Thoracic aorta (tissue), 2 donors: ENCODE results near the gene KCNK13. TPM values are rescaled to one million over a fixed set of nuclear protein-coding genes. Genes with fewer than 3 reads are reported as not detected.

Source experiments
- ATAC-seq: fragments of 150-250 bp; one replicate; pipeline ENCODE4 v1.8.0; 2017; ENCODE audit warnings: low read depth; ENCODE audit not compliant: insufficient number of reproducible peaks, low FRiP score
- DNase-seq: peaks from one replicate; pipeline ENCODE4 v3.0.0-alpha.2; 2020; ENCODE audit warnings: low spot score
- H3K27ac ChIP-seq, 2 donors: fragments of 200-600 bp; sonication (generic); 1 replicate in 1 of 2; 2 replicates in 1 of 2; pipeline ENCODE4 v1.5.1; 2016; ENCODE audit warnings: mild to moderate bottlenecking in 2 of 2, moderate library complexity in 2 of 2
- H3K27me3 ChIP-seq: fragments of 200-600 bp; sonication (generic); replicated peaks from 2 replicates; pipeline ENCODE4 v1.6.0; 2016; ENCODE audit warnings: mild to moderate bottlenecking; ENCODE audit not compliant: insufficient read depth
- H3K36me3 ChIP-seq: fragments of 200-600 bp; sonication (generic); one replicate; pipeline ENCODE4 v1.5.1; 2016
- H3K4me1 ChIP-seq, 2 donors: fragments of 200-600 bp; sonication (generic); 1 replicate in 1 of 2; 2 replicates in 1 of 2; pipeline versions ENCODE4 v1.5.1 to v1.6.0; 2016; ENCODE audit warnings: low read depth in 2 of 2, mild to moderate bottlenecking in 1 of 2; ENCODE audit not compliant: control insufficient read depth in 1 of 2
- H3K4me3 ChIP-seq: fragments of 200-600 bp; sonication (generic); 2 replicates; pipeline ENCODE4 v1.5.1; 2016; ENCODE audit warnings: mild to moderate bottlenecking
- H3K9me3 ChIP-seq: fragments of 200-600 bp; sonication (generic); 2 replicates; pipeline ENCODE4 v1.5.1; 2016
- CTCF ChIP-seq: fragments of 200-600 bp; sonication (generic); IDR thresholded peaks from one replicate; pipeline ENCODE4 v1.5.1; 2019; ENCODE audit warnings: antibody characterized with exemption
- total RNA-seq, 2 donors: library from RNA; depleted of rRNA; stranded (reverse); fragments of >200 nt; gene quantifications; one replicate each; pipeline versions ENCODE4 v1.1.0 to v1.2.3, GENCODE V29; 2016

The KCNK13 gene
- total RNA-seq, 2 donors from 2014 or later: 0.14 to 0.92 TPM

- TF ChIP-seq CTCF: no peak
- Histone ChIP-seq H3K27me3 (no peaks in the 10 kb centered on the region), H3K4me3 (no peak overlapping the region)
These were observed 32.3 kb downstream of the KCNK13 start for GRCh38 chr14:90093942-90094595.

GRCh38 chr14:90095096-90095495, 33.3 kb downstream of the KCNK13 start:
- ATAC-seq (no peak), DNase-seq (no peak)
- H3K27me3 ChIP-seq: no peaks in the 10 kb centered on the region
- no peak overlapping the region for H3K27ac ChIP-seq
- no peak for TF ChIP-seq CTCF
- peaks cover 0 to 3% of the 10 kb centered on the region in 2 donors for H3K4me1 ChIP-seq
- no peaks in the 10 kb centered on the region for H3K9me3 ChIP-seq
- no peak overlapping the region for H3K4me3 ChIP-seq
- H3K36me3 ChIP-seq: no peaks in the 10 kb centered on the region

More at GRCh38 chr14:90093942-90094595, 32.3 kb downstream of the KCNK13 start:
- H3K4me1 ChIP-seq: peaks cover 0 to 3% of the 10 kb centered on the region in 2 donors
- H3K9me3 ChIP-seq: no peaks in the 10 kb centered on the region
- no peaks in the 10 kb centered on the region for H3K36me3 ChIP-seq
- H3K27ac ChIP-seq: no peak overlapping the region
- DNase-seq (no peak), ATAC-seq (no peak)

- H3K36me3 ChIP-seq: no peaks in the 10 kb centered on the region
- no peak for DNase-seq
- no peak for TF ChIP-seq CTCF
- H3K9me3 ChIP-seq: no peaks in the 10 kb centered on the region
- no peak for ATAC-seq
- no peak overlapping the region for H3K27ac ChIP-seq
- peaks cover 0 to 1% of the 10 kb centered on the region in 2 donors for H3K4me1 ChIP-seq
- no peak overlapping the region for H3K4me3 ChIP-seq
- H3K27me3 ChIP-seq: no peaks in the 10 kb centered on the region
These were observed 34.8 kb downstream of the KCNK13 start for GRCh38 chr14:90096566-90096965.

GRCh38 chr14:90103808-90104207, 42.0 kb downstream of the KCNK13 start:
- no peak for ATAC-seq
- Histone ChIP-seq H3K4me3 (no peak overlapping the region), H3K27ac (no peak overlapping the region), H3K36me3 (no peaks in the 10 kb centered on the region), H3K27me3 (no peaks in the 10 kb centered on the region), H3K4me1 (no peaks in the 10 kb centered on the region), H3K9me3 (no peaks in the 10 kb centered on the region)
- no peak for TF ChIP-seq CTCF
- no peak for DNase-seq

GRCh38 chr14:90105756-90106155, 44.0 kb downstream of the KCNK13 start:
- DNase-seq (no peak), ATAC-seq (no peak)
- Histone ChIP-seq H3K9me3 (no peaks in the 10 kb centered on the region), H3K4me3 (no peak overlapping the region), H3K27ac (no peak overlapping the region), H3K36me3 (no peaks in the 10 kb centered on the region), H3K27me3 (no peaks in the 10 kb centered on the region), H3K4me1 (no peaks in the 10 kb centered on the region)
- TF ChIP-seq CTCF: no peak
